ENCODE data around the gene MEP1A.

The MEP1A gene

DNA sequence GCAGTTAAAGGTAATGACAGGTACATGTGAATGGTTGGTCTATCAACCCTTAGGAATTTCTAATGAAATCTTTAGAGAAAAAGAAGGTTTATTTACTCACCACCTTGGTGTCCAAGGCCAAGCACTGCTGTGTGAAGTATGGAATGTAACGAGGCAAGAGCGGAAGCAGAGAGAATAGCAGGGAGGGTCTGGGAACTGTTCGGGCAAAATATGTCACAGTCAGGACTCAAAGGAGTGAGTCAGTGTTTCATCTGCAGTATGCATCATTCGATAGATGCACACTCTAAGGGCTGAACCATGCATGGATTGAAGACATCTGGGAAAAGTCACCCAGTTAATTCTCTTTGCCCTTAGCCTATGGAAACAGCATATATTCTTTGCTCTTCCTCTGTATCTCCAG, 95.4 kb downstream of the MEP1A start:
- no peak overlapping the region for H3K4me3 ChIP-seq (ENCODE audit: low read depth, low read length)
- TF ChIP-seq, protein P1, sequence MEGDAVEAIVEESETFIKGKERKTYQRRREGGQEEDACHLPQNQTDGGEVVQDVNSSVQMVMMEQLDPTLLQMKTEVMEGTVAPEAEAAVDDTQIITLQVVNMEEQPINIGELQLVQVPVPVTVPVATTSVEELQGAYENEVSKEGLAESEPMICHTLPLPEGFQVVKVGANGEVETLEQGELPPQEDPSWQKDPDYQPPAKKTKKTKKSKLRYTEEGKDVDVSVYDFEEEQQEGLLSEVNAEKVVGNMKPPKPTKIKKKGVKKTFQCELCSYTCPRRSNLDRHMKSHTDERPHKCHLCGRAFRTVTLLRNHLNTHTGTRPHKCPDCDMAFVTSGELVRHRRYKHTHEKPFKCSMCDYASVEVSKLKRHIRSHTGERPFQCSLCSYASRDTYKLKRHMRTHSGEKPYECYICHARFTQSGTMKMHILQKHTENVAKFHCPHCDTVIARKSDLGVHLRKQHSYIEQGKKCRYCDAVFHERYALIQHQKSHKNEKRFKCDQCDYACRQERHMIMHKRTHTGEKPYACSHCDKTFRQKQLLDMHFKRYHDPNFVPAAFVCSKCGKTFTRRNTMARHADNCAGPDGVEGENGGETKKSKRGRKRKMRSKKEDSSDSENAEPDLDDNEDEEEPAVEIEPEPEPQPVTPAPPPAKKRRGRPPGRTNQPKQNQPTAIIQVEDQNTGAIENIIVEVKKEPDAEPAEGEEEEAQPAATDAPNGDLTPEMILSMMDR (IDR thresholded peaks at IDR 0.05; ENCODE audit: insufficient read depth, low read length, missing control alignments): no peak
- ChIA-PET CTCF (no interaction called here), POLR2A (no interaction called here)
- no peak for DNase-seq (ENCODE audit: low read depth, low spot score)
